Uterus (tissue), 4 donors: ENCODE data around the gene JMY. TPM values are rescaled to one million over a fixed set of nuclear protein-coding genes. Genes with fewer than 3 reads are reported as not detected.

ENCODE experiments used
- DNase-seq, 2 donors: peaks; one replicate each; pipeline ENCODE4 v3.0.0-alpha.2; 2019 to 2020
- H3K27ac ChIP-seq, 2 donors: fragments of 200-600 bp; sonication (generic); 1 replicate in 1 of 2; 2 replicates in 1 of 2; pipeline ENCODE4 v1.5.1; 2016 to 2018
- H3K27me3 ChIP-seq, 2 donors: fragments of 200-600 bp; sonication (generic); one replicate each; pipeline ENCODE4 v1.5.1; 2018 to 2019; ENCODE audit warnings: control low read depth in 1 of 2
- H3K36me3 ChIP-seq, 2 donors: fragments of 200-600 bp; sonication (generic); one replicate each; pipeline ENCODE4 v1.5.1; 2019; ENCODE audit warnings: control low read depth in 1 of 2
- H3K4me1 ChIP-seq, 2 donors: fragments of 200-600 bp; sonication (generic); one replicate each; pipeline ENCODE4 v1.5.1; 2018 to 2019; ENCODE audit warnings: control low read depth in 1 of 2
- H3K4me3 ChIP-seq, 2 donors: fragments of 200-600 bp; sonication (generic); 1 replicate in 1 of 2; 2 replicates in 1 of 2; pipeline ENCODE4 v1.5.1; 2018 to 2019; ENCODE audit warnings: mild to moderate bottlenecking in 1 of 2
- H3K9me3 ChIP-seq, 2 donors: fragments of 200-600 bp; sonication (generic); one replicate each; pipeline ENCODE4 v1.5.1; 2019; ENCODE audit warnings: control low read depth in 1 of 2
- POLR2A ChIP-seq, 2 donors: fragments of 450-650 bp; IDR thresholded peaks; one replicate each; pipeline ENCODE4 v1.6.1; 2016; ENCODE audit warnings: antibody characterized with exemption in 2 of 2, mild to moderate bottlenecking in 1 of 2, moderate library complexity in 1 of 2
- intact Hi-C: fragments of 100-400 bp; cut with DNase I; formaldehyde crosslinking; loops from one replicate; pipeline ENCODE4 v1.15.1; 2023; ENCODE audit warnings: low total_unique reads
- total RNA-seq, 4 donors: library from RNA; depleted of rRNA in 3 of 4; stranded (reverse); fragments of >200 nt in 3 of 4; gene quantifications; one replicate each; pipeline versions ENCODE4 v1.1.0 to v1.2.4, GENCODE V29; 2014 to 2023
- TF ChIP-seq, protein P1 (sequence below), 4 experiments: fragments of 200-600 bp in 2 of 4; fragments of 450-650 bp in 2 of 4; sonication (generic) in 2 of 4; IDR thresholded peaks; one replicate each; pipeline ENCODE4 v1.5.1; 2016 to 2019; ENCODE audit warnings: antibody characterized with exemption in 4 of 4, mild to moderate bottlenecking in 2 of 4, moderate library complexity in 1 of 4
- donor health status: DM: yes; HTN: yes; CAD: no.

Gene JMY
- total RNA-seq, 4 donors from 2014 or later, result 11.5 to 41.3 (median 15.5) TPM

DNA sequence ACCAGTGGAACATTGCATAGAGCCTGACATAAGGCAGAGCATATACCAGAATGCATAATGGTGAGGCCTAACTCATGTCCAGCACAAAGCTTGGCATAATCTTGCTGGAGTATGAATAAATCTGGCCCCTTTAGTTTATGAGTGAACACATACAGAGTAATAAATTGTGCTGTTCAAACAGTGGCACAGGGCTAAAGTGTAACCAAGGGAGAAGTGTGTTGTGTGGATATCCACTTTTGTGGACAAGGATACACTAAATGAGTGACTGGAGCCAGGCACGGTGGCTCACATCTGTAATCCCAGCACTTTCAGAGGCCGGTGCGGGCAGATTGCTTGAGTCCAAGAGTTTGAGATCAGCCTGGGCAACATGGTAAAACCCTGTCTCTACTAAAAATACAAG is 29.4 kb upstream of the JMY start:
- TF ChIP-seq, protein P1, sequence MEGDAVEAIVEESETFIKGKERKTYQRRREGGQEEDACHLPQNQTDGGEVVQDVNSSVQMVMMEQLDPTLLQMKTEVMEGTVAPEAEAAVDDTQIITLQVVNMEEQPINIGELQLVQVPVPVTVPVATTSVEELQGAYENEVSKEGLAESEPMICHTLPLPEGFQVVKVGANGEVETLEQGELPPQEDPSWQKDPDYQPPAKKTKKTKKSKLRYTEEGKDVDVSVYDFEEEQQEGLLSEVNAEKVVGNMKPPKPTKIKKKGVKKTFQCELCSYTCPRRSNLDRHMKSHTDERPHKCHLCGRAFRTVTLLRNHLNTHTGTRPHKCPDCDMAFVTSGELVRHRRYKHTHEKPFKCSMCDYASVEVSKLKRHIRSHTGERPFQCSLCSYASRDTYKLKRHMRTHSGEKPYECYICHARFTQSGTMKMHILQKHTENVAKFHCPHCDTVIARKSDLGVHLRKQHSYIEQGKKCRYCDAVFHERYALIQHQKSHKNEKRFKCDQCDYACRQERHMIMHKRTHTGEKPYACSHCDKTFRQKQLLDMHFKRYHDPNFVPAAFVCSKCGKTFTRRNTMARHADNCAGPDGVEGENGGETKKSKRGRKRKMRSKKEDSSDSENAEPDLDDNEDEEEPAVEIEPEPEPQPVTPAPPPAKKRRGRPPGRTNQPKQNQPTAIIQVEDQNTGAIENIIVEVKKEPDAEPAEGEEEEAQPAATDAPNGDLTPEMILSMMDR (IDR thresholded peaks at IDR 0.05), result no peak
- TF ChIP-seq POLR2A (IDR thresholded peaks at IDR 0.05), result no peak
- H3K4me3 ChIP-seq, result no peak overlapping the region
- intact Hi-C loops, result no loop called here
- no peaks in the 10 kb centered on the region for H3K27me3 ChIP-seq
- H3K9me3 ChIP-seq, result no peaks in the 10 kb centered on the region
- DNase-seq, result no peak
- no peaks in the 10 kb centered on the region for H3K4me1 ChIP-seq
- H3K27ac ChIP-seq, result no peak overlapping the region
- no peaks in the 10 kb centered on the region for H3K36me3 ChIP-seq

DNA sequence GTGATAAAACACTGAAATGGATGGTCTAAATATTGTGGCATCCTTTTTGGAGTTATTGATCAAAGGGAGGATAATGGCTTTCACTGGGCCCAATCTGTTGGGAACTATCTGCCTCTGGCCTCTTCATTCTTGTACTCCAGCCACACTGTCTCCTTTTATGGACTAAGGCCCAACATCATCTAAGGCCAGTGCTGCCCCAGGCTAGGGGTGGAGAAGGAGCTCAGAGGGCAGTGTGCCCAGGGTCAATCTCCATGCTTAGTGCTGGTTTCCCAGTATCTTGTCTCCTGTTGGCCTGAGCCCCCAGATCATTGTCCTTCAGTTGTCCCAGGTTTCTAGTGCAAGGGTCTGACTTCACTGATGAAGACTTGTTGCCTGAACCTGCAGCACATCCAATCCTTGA is 26.4 kb upstream of the JMY start:
- DNase-seq, result no peak
- Histone ChIP-seq H3K4me3 (no peak overlapping the region), H3K36me3 (no peaks in the 10 kb centered on the region), H3K27me3 (no peaks in the 10 kb centered on the region), H3K9me3 (no peaks in the 10 kb centered on the region), H3K27ac (no peak overlapping the region), H3K4me1 (no peaks in the 10 kb centered on the region)
- intact Hi-C loops, result no loop called here
- no peak for TF ChIP-seq POLR2A (IDR thresholded peaks at IDR 0.05)
- TF ChIP-seq, protein P1 (IDR thresholded peaks at IDR 0.05), result no peak

DNA sequence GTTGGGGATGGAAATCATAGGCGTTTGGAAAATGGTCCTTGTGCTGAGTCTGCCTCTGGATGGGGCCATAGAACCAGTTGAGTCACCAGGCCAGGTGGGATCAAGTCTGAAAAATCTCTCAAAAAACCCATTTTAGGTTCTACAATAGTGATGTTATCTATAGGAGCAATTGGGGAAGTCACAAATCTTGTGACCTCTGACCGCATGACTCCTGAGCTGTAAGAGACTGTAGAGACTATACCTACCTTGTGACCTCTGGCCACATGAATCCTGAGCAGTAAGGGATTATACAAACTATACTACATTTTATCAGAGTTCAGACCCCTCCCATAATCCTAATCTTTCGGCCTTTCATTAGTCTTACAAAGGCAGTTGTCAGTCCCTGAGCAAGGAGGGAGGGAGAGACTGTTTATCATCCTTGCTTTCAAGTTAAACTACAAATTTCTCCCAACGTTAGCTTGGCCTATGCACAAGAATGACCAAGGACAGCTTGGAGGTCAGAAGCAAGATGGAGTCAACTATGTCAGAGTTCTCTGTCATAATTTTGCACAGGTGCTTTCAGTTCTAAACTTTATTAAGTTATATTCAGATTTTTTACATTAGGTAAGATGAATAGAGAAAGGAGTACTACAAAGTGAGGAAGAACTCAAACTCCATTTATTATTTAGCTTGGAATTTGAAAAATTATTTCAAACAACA is 11.5 kb upstream of the JMY start:
- H3K9me3 ChIP-seq, result no peaks in the 10 kb centered on the region
- H3K4me3 ChIP-seq, result no peak overlapping the region
- H3K4me1 ChIP-seq, result no peaks in the 10 kb centered on the region
- H3K36me3 ChIP-seq, result no peaks in the 10 kb centered on the region
- no peak overlapping the region for H3K27ac ChIP-seq
- H3K27me3 ChIP-seq, result no peaks in the 10 kb centered on the region
- TF ChIP-seq POLR2A (IDR thresholded peaks at IDR 0.05), result no peak
- TF ChIP-seq, protein P1 (IDR thresholded peaks at IDR 0.05), result no peak
- no peak for DNase-seq
- intact Hi-C loops, result no loop called here

DNA sequence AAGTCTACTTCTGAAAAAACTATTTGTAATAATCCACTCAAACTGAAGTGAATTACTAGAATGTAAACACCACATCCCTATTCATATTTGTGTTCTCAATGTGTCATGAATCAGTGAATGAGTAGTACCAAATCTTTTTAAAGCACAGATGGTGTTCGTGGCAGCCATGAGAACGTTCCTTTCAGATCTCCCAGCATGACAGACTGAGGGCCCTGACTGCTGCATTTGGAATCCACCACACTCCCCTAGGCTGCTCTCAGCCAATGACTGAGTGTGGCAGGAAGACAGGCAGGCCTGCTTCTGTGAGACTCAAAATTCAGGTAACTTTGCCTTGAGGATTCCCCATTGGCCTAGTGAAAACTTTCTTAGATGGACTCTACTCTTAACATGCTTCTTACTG is 10.9 kb upstream of the JMY start:
- no peaks in the 10 kb centered on the region for H3K4me1 ChIP-seq
- H3K27me3 ChIP-seq, result no peaks in the 10 kb centered on the region
- H3K27ac ChIP-seq, result no peak overlapping the region
- no peak for DNase-seq
- H3K4me3 ChIP-seq, result no peak overlapping the region
- intact Hi-C loops, result no loop called here
- TF ChIP-seq, protein P1 (IDR thresholded peaks at IDR 0.05), result no peak
- no peak for TF ChIP-seq POLR2A (IDR thresholded peaks at IDR 0.05)
- no peaks in the 10 kb centered on the region for H3K9me3 ChIP-seq
- no peaks in the 10 kb centered on the region for H3K36me3 ChIP-seq

DNA sequence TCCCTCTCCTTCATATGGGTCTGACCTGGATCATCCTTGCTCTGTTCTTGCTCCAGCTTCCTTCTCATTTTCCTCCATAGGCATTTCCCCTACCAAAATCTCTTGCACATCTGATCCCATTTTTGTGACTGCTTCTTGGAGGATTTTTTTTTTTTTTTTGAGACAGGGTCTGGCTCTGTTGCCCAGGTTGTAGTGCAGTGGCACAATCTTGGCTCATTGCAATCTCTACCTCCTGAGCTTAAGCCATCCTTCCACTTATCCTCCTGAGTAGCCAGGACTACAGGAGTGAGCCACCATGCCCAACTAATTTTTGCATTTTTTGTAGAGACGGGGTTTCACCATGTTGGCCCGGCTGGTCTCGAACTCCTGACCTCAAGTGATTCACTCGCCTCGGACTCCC is 10.5 kb upstream of the JMY start:
- no peak for DNase-seq
- Histone ChIP-seq H3K27ac (no peak overlapping the region), H3K4me1 (no peaks in the 10 kb centered on the region), H3K9me3 (no peaks in the 10 kb centered on the region), H3K27me3 (no peaks in the 10 kb centered on the region), H3K4me3 (no peak overlapping the region), H3K36me3 (no peaks in the 10 kb centered on the region)
- TF ChIP-seq, protein P1 (IDR thresholded peaks at IDR 0.05), result no peak
- no peak for TF ChIP-seq POLR2A (IDR thresholded peaks at IDR 0.05)
- intact Hi-C loops, result no loop called here
